ENCODE measurements around the gene PCNA. TPM values are rescaled to one million over a fixed set of nuclear protein-coding genes. Genes with fewer than 3 reads are reported as not detected.
A peak's percentile ranks its signal among the peaks of the same experiment; 100 is the strongest.

PCNA gene
- total RNA-seq, 1 donor from 2014 or later = 180 TPM

GRCh38 chr20:5127859-5128424, 8.2 kb upstream of the PCNA start:
- Mint-ChIP-seq H3K27me3 (no peaks in the 10 kb centered on the region), H3K27ac (peak overlapping the region; percentile 96), H3K36me3 (peaks cover 7% of the 10 kb centered on the region), H3K4me1 (ENCODE audit: unreplicated experiment) (peaks cover 27% of the 10 kb centered on the region), H3K4me3 (peak overlapping the region; percentile 98), H3K9me3 (no peaks in the 10 kb centered on the region)
- DNase-seq (ENCODE audit: extremely low spot score, unreplicated experiment) = no peak
- no peak for TF ChIP-seq CTCF (conservative IDR thresholded peaks at IDR 0.05)

GRCh38 chr20:5127204-5127858, 7.6 kb upstream of the PCNA start:
- Mint-ChIP-seq H3K27ac (peak overlapping the region; percentile 96), H3K9me3 (no peaks in the 10 kb centered on the region), H3K27me3 (no peaks in the 10 kb centered on the region), H3K36me3 (peaks cover 7% of the 10 kb centered on the region), H3K4me1 (ENCODE audit: unreplicated experiment) (peaks cover 27% of the 10 kb centered on the region), H3K4me3 (peak overlapping the region; percentile 98)
- peak; percentile 66 for DNase-seq (ENCODE audit: extremely low spot score, unreplicated experiment)
- TF ChIP-seq CTCF (conservative IDR thresholded peaks at IDR 0.05) = no peak

GRCh38 chr20:5126512-5127203, 6.9 kb upstream of the PCNA start, which contains the start of gene CDS2:
Gene CDS2 (plus strand): TSS chr20:5127008. CDS start chr20:5127093, 85 bp downstream.
- TF ChIP-seq CTCF (conservative IDR thresholded peaks at IDR 0.05) = peak; percentile 61
- peak within 1 kb of the TSS; percentile 96 for H3K27ac Mint-ChIP-seq
- H3K9me3 Mint-ChIP-seq = no peaks in the 10 kb centered on the region
- peak; percentile 100 for DNase-seq (ENCODE audit: extremely low spot score, unreplicated experiment)
- H3K36me3 Mint-ChIP-seq = peaks cover 7% of the 10 kb centered on the region
- peak within 1 kb of the TSS; percentile 98 for H3K4me3 Mint-ChIP-seq
- H3K27me3 Mint-ChIP-seq = no peaks in the 10 kb centered on the region
- peaks cover 27% of the 10 kb centered on the region for H3K4me1 Mint-ChIP-seq (ENCODE audit: unreplicated experiment)

- Mint-ChIP-seq H3K4me1 (ENCODE audit: unreplicated experiment) (peaks cover 28% of the 10 kb centered on the region), H3K36me3 (peaks cover 8% of the 10 kb centered on the region), H3K27ac (no peak overlapping the region), H3K27me3 (no peaks in the 10 kb centered on the region), H3K9me3 (no peaks in the 10 kb centered on the region), H3K4me3 (peak overlapping the region; percentile 4)
- TF ChIP-seq CTCF (conservative IDR thresholded peaks at IDR 0.05) = no peak
- no peak for DNase-seq (ENCODE audit: extremely low spot score, unreplicated experiment)
These were observed 3.1 kb upstream of the PCNA start for GRCh38 chr20:5122873-5123260.

- H3K4me1 Mint-ChIP-seq (ENCODE audit: unreplicated experiment) = peaks cover 29% of the 10 kb centered on the region
- H3K27me3 Mint-ChIP-seq = no peaks in the 10 kb centered on the region
- DNase-seq (ENCODE audit: extremely low spot score, unreplicated experiment) = no peak
- H3K4me3 Mint-ChIP-seq = peak overlapping the region; percentile 96
- peaks cover 14% of the 10 kb centered on the region for H3K36me3 Mint-ChIP-seq
- peak overlapping the region; percentile 96 for H3K27ac Mint-ChIP-seq
- H3K9me3 Mint-ChIP-seq = no peaks in the 10 kb centered on the region
- no peak for TF ChIP-seq CTCF (conservative IDR thresholded peaks at IDR 0.05)
These were observed 373 bp upstream of the PCNA start for GRCh38 chr20:5120185-5120476.
